ENCODE data around the gene HHEX.
"Not testable (repeated sequence)": the region's sequence is repeated elsewhere in the genome, so short reads cannot be mapped to it uniquely, and the experiment has no call there.

HHEX gene

DNA sequence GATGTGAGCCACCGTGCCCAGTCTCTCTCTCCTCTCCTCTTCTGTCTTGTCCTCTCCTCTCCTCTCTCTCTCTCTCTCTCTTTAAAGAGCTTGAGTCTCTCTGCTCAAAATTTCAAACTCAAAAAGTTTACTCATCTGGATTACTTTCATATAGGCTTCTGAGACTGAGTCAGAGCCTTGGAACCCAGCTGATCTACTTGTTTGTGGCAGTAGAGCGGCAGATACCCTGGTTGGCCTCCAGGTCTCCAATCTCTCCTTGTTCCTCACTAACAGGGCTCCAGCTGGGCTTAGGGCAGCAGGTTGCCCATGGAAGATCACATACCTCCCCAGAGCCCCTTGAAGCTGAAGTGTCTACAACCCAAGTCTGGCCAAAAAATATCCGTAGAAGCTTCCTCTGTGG, 51.0 kb downstream of the HHEX start:
- DNase-seq, result no peak

DNA sequence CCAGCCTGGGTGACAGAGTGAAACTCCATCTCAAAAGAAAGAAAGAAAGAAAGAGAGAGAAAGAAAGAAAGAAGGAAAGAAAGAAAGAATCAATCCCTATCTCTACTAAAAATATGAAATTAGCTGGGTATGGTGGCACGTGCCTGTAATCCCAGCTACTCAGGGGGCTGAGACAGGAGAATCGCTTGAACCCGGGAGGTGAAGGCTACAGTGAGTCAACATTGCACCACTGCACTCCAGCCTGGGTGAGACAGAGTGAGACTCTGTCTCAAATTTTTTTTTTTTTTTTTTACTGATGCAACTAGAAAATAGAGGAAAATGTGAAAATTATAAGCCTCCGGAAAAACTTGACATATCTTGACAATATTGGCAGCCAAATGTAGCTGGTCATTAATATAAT, 52.0 kb downstream of the HHEX start:
- DNase-seq, result not testable (repeated sequence)

DNA sequence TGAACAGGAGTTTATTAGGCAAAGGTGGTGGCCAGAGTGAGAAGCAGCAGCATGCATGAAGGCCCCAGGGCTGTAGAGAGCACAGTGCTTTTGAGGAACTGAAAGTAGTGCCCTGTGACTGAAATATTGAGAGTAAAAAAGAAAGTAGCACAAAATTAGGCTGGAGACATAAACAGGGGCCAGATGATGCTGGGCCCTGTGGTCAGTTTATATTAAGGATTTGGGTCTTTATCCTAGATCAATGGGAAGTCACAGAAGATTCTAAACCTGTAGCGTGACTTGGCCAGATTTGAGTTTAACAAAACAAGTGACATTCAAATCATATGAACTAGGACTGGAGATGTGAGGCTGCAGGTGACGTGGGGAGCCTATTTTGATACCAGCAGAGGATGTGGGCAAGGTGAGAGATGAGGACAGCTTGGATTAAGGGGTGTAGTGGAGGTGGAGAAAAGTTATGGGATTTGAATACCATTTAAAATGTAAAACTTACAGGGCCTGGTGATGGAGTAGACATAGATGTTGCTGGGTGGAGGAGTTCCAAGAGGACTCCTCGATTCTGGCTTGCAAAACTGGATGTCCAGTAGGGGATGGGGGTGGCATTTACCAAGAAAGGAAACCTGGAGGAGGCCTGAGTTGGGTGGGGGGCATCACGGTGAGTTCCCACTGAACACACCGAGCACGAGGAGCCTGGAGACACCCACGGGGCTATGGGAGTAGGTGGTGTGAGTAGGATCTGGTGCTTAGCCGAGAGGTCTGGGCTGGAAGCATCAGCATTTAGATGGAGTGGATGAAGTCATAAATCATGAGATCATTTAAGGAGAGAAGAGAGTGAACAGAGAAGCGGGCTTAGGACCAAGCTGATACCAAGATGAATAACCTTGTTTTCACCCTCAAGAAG, 52.8 kb downstream of the HHEX start:
- DNase-seq, result no peak
